K562 (cell line): ENCODE results near the gene USP15. TPM values are rescaled to one million over a fixed set of nuclear protein-coding genes. Genes with fewer than 3 reads are reported as not detected.

Experiments
- ARNT ChIP-seq, 2 experiments: fragments of 450-650 bp; IDR thresholded peaks; 2 replicates each; pipeline ENCODE4 v1.6.1; 2016; ENCODE audit warnings: mild to moderate bottlenecking in 1 of 2
- FOXK2 ChIP-seq, 2 experiments: fragments of 450-650 bp; IDR thresholded peaks in 1 of 2; conservative IDR thresholded peaks in 1 of 2; 2 replicates each; pipeline ENCODE4 v1.6.1; 2016; ENCODE audit warnings: low read depth in 2 of 2, mild to moderate bottlenecking in 1 of 2
- FOXM1 ChIP-seq, 2 experiments: fragments of 450-650 bp in 1 of 2; sonication (generic) in 1 of 2; formaldehyde crosslinking in 1 of 2; IDR thresholded peaks; 2 replicates each; pipeline versions ENCODE4 v1.6.1 to v1.9.0; 2017 to 2022; ENCODE audit warnings: low read depth in 2 of 2, mild to moderate bottlenecking in 2 of 2, missing genetic modification reagents in 1 of 2, moderate library complexity in 1 of 2
- HDAC2 ChIP-seq: fragments of 450-650 bp; IDR thresholded peaks from 2 replicates; pipeline ENCODE4 v1.6.1; 2016; ENCODE audit warnings: mild to moderate bottlenecking
- ILF3 ChIP-seq: fragments of 450-650 bp; IDR thresholded peaks from 2 replicates; pipeline ENCODE4 v1.6.1; 2018; ENCODE audit warnings: antibody characterized with exemption, mild to moderate bottlenecking, moderate library complexity, borderline replicate concordance
- JUNB ChIP-seq: fragments of 450-650 bp; formaldehyde crosslinking; conservative IDR thresholded peaks from 2 replicates; pipeline ENCODE4 v1.4.0; 2020; ENCODE audit warnings: mild to moderate bottlenecking
- KHSRP ChIP-seq: fragments of 450-650 bp; IDR thresholded peaks from 2 replicates; pipeline ENCODE4 v1.6.1; 2017
- MEF2D ChIP-seq: conservative IDR thresholded peaks from 2 replicates; pipeline ENCODE4 v1.6.1; 2016; ENCODE audit warnings: low read depth, missing genetic modification characterization, missing compliant biosample characterization
- MTF1 ChIP-seq: fragments of 250-450 bp; sonication (Bioruptor Pico); IDR thresholded peaks from 2 replicates; pipeline ENCODE4 v1.9.0; 2021; ENCODE audit warnings: moderate library complexity, mild to moderate bottlenecking, inconsistent platforms, borderline replicate concordance
- NBN ChIP-seq: fragments of 450-650 bp; IDR thresholded peaks from 2 replicates; pipeline ENCODE4 v1.6.1; 2016; ENCODE audit warnings: low read depth, mild to moderate bottlenecking
- POLR3G ChIP-seq: IDR thresholded peaks from 2 replicates; pipeline ENCODE4 v1.6.1; 2011; ENCODE audit not compliant: insufficient read length, insufficient replicate concordance; ENCODE audit errors: extremely low read depth
- RBM25 ChIP-seq: fragments of 200-400 bp; formaldehyde crosslinking; IDR thresholded peaks from 2 replicates; pipeline ENCODE4 v1.6.1; 2018; ENCODE audit warnings: low read length, low read depth, moderate library complexity; ENCODE audit not compliant: severe bottlenecking
- RFX1 ChIP-seq: fragments of 450-650 bp; IDR thresholded peaks from 2 replicates; pipeline ENCODE4 v1.6.1; 2016; ENCODE audit warnings: mild to moderate bottlenecking, moderate library complexity
- SRSF1 ChIP-seq: fragments of 200-400 bp; formaldehyde crosslinking; IDR thresholded peaks from 2 replicates; pipeline ENCODE4 v1.6.1; 2017; ENCODE audit warnings: mild to moderate bottlenecking, low read depth, low read length, moderate library complexity
- TCF3 ChIP-seq: sonication (generic); formaldehyde crosslinking; IDR thresholded peaks from 2 replicates; pipeline ENCODE4 v1.4.0; 2020; ENCODE audit warnings: mild to moderate bottlenecking, missing genetic modification reagents
- TCF7 ChIP-seq: sonication (generic); IDR thresholded peaks from 2 replicates; pipeline ENCODE4 v1.6.1; 2016; ENCODE audit warnings: antibody characterized with exemption, borderline replicate concordance
- ZBTB8A ChIP-seq: fragments of 450-650 bp; IDR thresholded peaks from 2 replicates; pipeline ENCODE4 v1.6.1; 2018; ENCODE audit warnings: mild to moderate bottlenecking, moderate library complexity; ENCODE audit not compliant: partially characterized antibody
- ZNF282 ChIP-seq: sonication (generic); formaldehyde crosslinking; IDR thresholded peaks from 2 replicates; pipeline ENCODE4 v1.8.1; 2023; ENCODE audit warnings: missing genetic modification reagents
- polyA plus RNA-seq, 8 experiments: library from polyadenylated mRNA; depleted of rRNA in 4 of 8; stranded (reverse) in 5 of 8; unstranded in 3 of 8; fragments of >200 nt; fragmentation: Nextera tagmentation in 2 of 8; fragmentation: Illumina TruSeq in 1 of 8; extraction: Ambion mirVana in 2 of 8; extraction: Trizol in 1 of 8; gene quantifications; 2 replicates each; pipeline versions ENCODE4 v1.2.1 to v1.2.3, GENCODE V29; 2011 to 2014; ENCODE audit warnings: inconsistent platforms in 1 of 8, missing spikeins in 1 of 8
- total RNA-seq, 7 experiments: library from RNA; depleted of rRNA in 6 of 7; stranded (reverse); fragments of >200 nt in 6 of 7; fragmentation: Illumina TruSeq in 2 of 7; extraction: Trizol in 2 of 7; gene quantifications; 2 replicates each; pipeline versions ENCODE4 v1.2.1 to v1.2.3, GENCODE V29; 2011 to 2021; ENCODE audit warnings: low replicate concordance in 1 of 7
- TF ChIP-seq, protein P1 (sequence below): fragments of 250-450 bp; sonication (Bioruptor Pico); IDR thresholded peaks from 2 replicates; pipeline ENCODE4 v1.8.0; 2022; ENCODE audit warnings: inconsistent platforms, mild to moderate bottlenecking, moderate library complexity, borderline replicate concordance
- TF ChIP-seq, protein P2 (sequence below): sonication (generic); formaldehyde crosslinking; IDR thresholded peaks from 2 replicates; pipeline ENCODE4 v1.8.0; 2022; ENCODE audit warnings: mild to moderate bottlenecking, missing genetic modification reagents

The USP15 gene
- total and polyA plus RNA-seq, 9 of the 15 experiments (the other 6 are each of a cell fraction or from before 2014, with no cell fraction given) = 140 to 272 (median 182) TPM

DNA sequence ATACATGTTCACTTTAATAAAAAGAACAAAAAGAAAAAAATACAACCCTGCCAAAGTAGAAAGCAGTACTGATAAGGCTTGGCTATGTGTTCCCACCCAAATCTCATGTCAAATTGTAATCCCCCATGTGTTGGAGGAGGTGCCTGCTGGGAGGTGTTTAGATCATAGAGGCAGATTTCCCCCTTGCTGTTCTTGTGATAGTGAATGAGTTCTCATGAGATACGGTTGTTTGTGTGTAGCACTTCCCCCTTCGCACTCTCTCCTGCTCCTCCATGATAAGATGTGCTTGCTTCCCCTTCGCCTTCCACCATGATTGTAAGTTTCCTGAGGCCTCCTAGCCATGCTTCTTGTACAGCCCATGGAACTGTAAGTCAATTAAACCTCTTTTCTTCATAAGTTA, 59.9 kb downstream of the USP15 start (continued):
- TF ChIP-seq SRSF1 (no peak), FOXK2 (conservative IDR thresholded peaks at IDR 0.05 in 1 of 2, IDR thresholded peaks at IDR 0.05 in 1 of 2; ENCODE audit: low read depth in 2 of 2) (no peak), NBN (no peak), FOXM1 (IDR thresholded peaks at IDR 0.05; ENCODE audit: low read depth) (peak; percentile 70; the same call in 1 of the 2 replicates), FOXM1 (CRISPR knock-in tag; IDR thresholded peaks at IDR 0.05; ENCODE audit: low read depth) (no peak), ZBTB8A (no peak), HDAC2 (no peak), JUNB (no peak), MEF2D (tag) (no peak), ZNF282 (no peak), RFX1 (no peak), KHSRP (no peak), POLR3G (no peak), ARNT (IDR thresholded peaks at IDR 0.05) (0 out of 4 replicates have a peak, but pooled peaks of 1 of the 2 experiments have one; percentile 62), RBM25 (no peak), TCF3 (CRISPR knock-in tag) (peak; percentile 85), MTF1 (CRISPR knock-in tag) (no peak), ILF3 (no peak), TCF7 (no peak)
- TF ChIP-seq, protein P1, sequence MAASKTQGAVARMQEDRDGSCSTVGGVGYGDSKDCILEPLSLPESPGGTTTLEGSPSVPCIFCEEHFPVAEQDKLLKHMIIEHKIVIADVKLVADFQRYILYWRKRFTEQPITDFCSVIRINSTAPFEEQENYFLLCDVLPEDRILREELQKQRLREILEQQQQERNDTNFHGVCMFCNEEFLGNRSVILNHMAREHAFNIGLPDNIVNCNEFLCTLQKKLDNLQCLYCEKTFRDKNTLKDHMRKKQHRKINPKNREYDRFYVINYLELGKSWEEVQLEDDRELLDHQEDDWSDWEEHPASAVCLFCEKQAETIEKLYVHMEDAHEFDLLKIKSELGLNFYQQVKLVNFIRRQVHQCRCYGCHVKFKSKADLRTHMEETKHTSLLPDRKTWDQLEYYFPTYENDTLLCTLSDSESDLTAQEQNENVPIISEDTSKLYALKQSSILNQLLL = no peak
- TF ChIP-seq, protein P2, sequence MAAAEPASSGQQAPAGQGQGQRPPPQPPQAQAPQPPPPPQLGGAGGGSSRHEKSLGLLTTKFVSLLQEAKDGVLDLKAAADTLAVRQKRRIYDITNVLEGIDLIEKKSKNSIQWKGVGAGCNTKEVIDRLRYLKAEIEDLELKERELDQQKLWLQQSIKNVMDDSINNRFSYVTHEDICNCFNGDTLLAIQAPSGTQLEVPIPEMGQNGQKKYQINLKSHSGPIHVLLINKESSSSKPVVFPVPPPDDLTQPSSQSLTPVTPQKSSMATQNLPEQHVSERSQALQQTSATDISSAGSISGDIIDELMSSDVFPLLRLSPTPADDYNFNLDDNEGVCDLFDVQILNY (CRISPR knock-in tag) = no peak
